Stimulated activated CD8-positive, alpha-beta memory T cell treated with anti-CD3 and anti-CD28 coated beads, Interleukin-12 subunit alpha, Interleukin-12 subunit beta, amount 100 ng/mL, for 24 hours (primary cell): ENCODE data around the gene KCNJ11.
A peak's percentile ranks its signal among the peaks of the same experiment; 100 is the strongest.

Source experiments
- DNase-seq: peaks from one replicate; pipeline ENCODE4 v3.0.0-alpha.2; 2020; ENCODE audit errors: extremely low read depth

Gene KCNJ11

GRCh38 chr11:17391493-17392355, 3.3 kb upstream of the KCNJ11 start:
- DNase-seq, result no peak

GRCh38 chr11:17389957-17390649, 1.6 kb upstream of the KCNJ11 start:
- DNase-seq, result no peak

GRCh38 chr11:17389211-17389956, 925 bp upstream of the KCNJ11 start:
- peak; percentile 54 for DNase-seq

- no peak for DNase-seq
Measured at GRCh38 chr11:17387811-17388210, 648 bp downstream of the KCNJ11 start.

GRCh38 chr11:17387254-17387653, 1.2 kb downstream of the KCNJ11 start:
- no peak for DNase-seq

- DNase-seq, result no peak
Measured at GRCh38 chr11:17386331-17387084, 2.0 kb downstream of the KCNJ11 start.

GRCh38 chr11:17385926-17386325, 2.5 kb downstream of the KCNJ11 start:
- no peak for DNase-seq

GRCh38 chr11:17385492-17385891, 3.0 kb downstream of the KCNJ11 start:
- DNase-seq, result no peak

- DNase-seq, result peak; percentile 45
Measured at GRCh38 chr11:17384002-17384511, 4.4 kb downstream of the KCNJ11 start.

- no peak for DNase-seq
Measured at GRCh38 chr11:17383461-17383860, 5.0 kb downstream of the KCNJ11 start.

- DNase-seq, result no peak
Measured at GRCh38 chr11:17382046-17382728, 6.3 kb downstream of the KCNJ11 start.

- no peak for DNase-seq
Measured at GRCh38 chr11:17381156-17381555, 7.3 kb downstream of the KCNJ11 start.

- no peak for DNase-seq
Measured at GRCh38 chr11:17379383-17380180, 8.9 kb downstream of the KCNJ11 start.

- no peak for DNase-seq
Measured at GRCh38 chr11:17378655-17379054, 9.8 kb downstream of the KCNJ11 start.

- no peak for DNase-seq
Measured at GRCh38 chr11:17376493-17376892, 12.0 kb downstream of the KCNJ11 start.

GRCh38 chr11:17375547-17375946, 12.9 kb downstream of the KCNJ11 start:
- DNase-seq, result no peak

- no peak for DNase-seq
Measured at GRCh38 chr11:17371614-17372013, 16.8 kb downstream of the KCNJ11 start.

- DNase-seq, result no peak
Measured at GRCh38 chr11:17369684-17370243, 18.7 kb downstream of the KCNJ11 start.

GRCh38 chr11:17369094-17369493, 19.4 kb downstream of the KCNJ11 start:
- no peak for DNase-seq

- DNase-seq, result no peak
Measured at GRCh38 chr11:17368551-17368950, 19.9 kb downstream of the KCNJ11 start.
